ENCODE results near the gene TOMM7. TPM values are rescaled to one million over a fixed set of nuclear protein-coding genes. Genes with fewer than 3 reads are reported as not detected.

TOMM7 gene
- total and polyA plus RNA-seq, 9 of the 15 experiments (the other 6 are each of a cell fraction or from before 2014, with no cell fraction given) = 283 to 1,717 (median 638) TPM

GRCh38 chr7:22854158-22855048, 31.8 kb upstream of the TOMM7 start (continued):
- TF ChIP-seq SETDB1 (IDR thresholded peaks at IDR 0.05; ENCODE audit: low read length) (no peak), NFIX (CRISPR knock-in tag; IDR thresholded peaks at IDR 0.05; ENCODE audit: low read depth) (no peak), MAFK (IDR thresholded peaks at IDR 0.05; ENCODE audit: low read length) (no peak), RBM15 (IDR thresholded peaks at IDR 0.05; ENCODE audit: insufficient read depth, low read length) (no peak), SNAPC5 (CRISPR knock-in tag; IDR thresholded peaks at IDR 0.05) (no peak), EWSR1 (IDR thresholded peaks at IDR 0.05; ENCODE audit: borderline replicate concordance, low read depth, partially characterized antibody) (no peak), EHMT2 (IDR thresholded peaks at IDR 0.05) (no peak), ZNF12 (CRISPR knock-in tag; IDR thresholded peaks at IDR 0.05) (no peak), CREB1 (IDR thresholded peaks at IDR 0.05) (no peak), CREB1 (CRISPR knock-in tag; IDR thresholded peaks at IDR 0.05) (peak; percentile 44; the same call in 1 of the 2 replicates), TBL1XR1 (IDR thresholded peaks at IDR 0.05; ENCODE audit: low read length in 2 of 2) (peak in 1 of 2 experiments; percentile 30; a peak in 1 of 4 replicates), STAT5A (IDR thresholded peaks at IDR 0.05; ENCODE audit: borderline replicate concordance, low read length) (no peak), ATF4 (CRISPR knock-in tag; IDR thresholded peaks at IDR 0.05) (0 out of 2 replicates have a peak, but pooled peaks have one; percentile 44), FOXA1 (IDR thresholded peaks at IDR 0.05; ENCODE audit: borderline replicate concordance) (no peak), JUN (IDR thresholded peaks at IDR 0.05; ENCODE audit: borderline replicate concordance, low read depth, low read length) (peak; percentile 73; the same call in 1 of the 2 replicates), JUN (CRISPR knock-in tag; IDR thresholded peaks at IDR 0.05; ENCODE audit: borderline replicate concordance) (no peak), CBX5 (IDR thresholded peaks at IDR 0.05; ENCODE audit: borderline replicate concordance, low read depth) (0 out of 2 replicates have a peak, but pooled peaks have one; percentile 12), ETV5 (CRISPR knock-in tag; IDR thresholded peaks at IDR 0.05; ENCODE audit: low read depth) (no peak; the same call in 1 of the 2 replicates), NCOA4 (IDR thresholded peaks at IDR 0.05; ENCODE audit: partially characterized antibody) (no peak), SNRNP70 (optimal IDR thresholded peaks at IDR 0.05; ENCODE audit: low read depth, low read length) (peak; percentile 48), ATF6 (CRISPR knock-in tag; IDR thresholded peaks at IDR 0.05) (peak; percentile 67; the same call in 1 of the 2 replicates), POLR2G (IDR thresholded peaks at IDR 0.05; ENCODE audit: low read depth, low read length) (peak; percentile 98), BRF1 (IDR thresholded peaks at IDR 0.05; ENCODE audit: borderline replicate concordance, extremely low read depth, insufficient read length) (no peak), NKRF (IDR thresholded peaks at IDR 0.05; ENCODE audit: borderline replicate concordance) (peak; percentile 86; the same call in 1 of the 2 replicates)

Measured in K562 (cell line).